ENCODE measurements around the gene SFN.

- TF ChIP-seq CTCF (IDR thresholded peaks at IDR 0.05) = no peak
- TF ChIP-seq ZFX (IDR thresholded peaks at IDR 0.05; ENCODE audit: borderline replicate concordance) = no peak
Observed at GRCh38 chr1:26848499-26848898, 14.4 kb upstream of the SFN start.

Measured in 22Rv1 (cell line).